NCI-H1417 (cell line): ENCODE data around the gene RSU1.
A peak's percentile ranks its signal among the peaks of the same experiment; 100 is the strongest.

Experiments used
- DNase-seq, 3 experiments: peaks; one replicate each; lab custom pipeline; 2025; lab: John Stamatoyannopoulos, UW

RSU1 gene

GRCh38 chr10:16817125-16818019 lies at the start of gene RSU1:
TSS of gene RSU1 (minus strand) at chr10:16817424. CDS start at chr10:16817081, 343 bp downstream.
- DNase-seq = peak; percentile 95 to 99 (median 97)

DNA sequence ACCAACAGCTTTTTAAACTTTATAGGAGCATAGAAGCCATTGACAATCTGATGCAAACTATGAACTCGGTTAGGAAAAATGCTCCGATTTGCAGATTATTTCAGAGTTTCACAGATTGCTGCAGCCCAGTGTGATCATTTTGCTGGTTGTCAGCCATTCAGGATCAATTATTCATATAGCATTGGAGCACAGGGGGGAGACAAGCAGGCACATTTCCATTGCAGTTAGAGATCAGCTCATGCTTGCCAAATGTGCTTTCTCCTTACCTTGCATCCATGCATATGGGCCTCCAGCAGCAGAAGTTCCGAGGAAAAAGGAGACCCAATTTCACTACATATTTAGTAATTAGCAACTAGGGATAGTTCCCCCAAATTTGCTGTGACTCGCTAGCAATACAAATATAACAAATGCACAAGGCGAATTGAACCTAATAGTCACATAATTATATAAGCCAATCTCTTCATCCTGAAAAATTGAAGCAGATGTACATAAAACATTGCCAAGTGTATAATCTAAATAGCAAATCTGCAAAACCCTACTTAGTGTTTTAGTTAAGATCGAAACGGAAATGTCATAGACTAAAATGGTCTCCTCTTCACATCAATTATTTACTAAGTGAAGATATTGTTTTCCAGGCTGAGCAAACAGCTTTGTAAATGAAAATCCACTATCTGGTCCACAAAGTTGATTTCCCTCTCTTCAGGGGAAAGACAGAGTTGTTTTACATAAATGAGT lies 49.5 kb upstream of the RSU1 start:
- no peak for DNase-seq

DNA sequence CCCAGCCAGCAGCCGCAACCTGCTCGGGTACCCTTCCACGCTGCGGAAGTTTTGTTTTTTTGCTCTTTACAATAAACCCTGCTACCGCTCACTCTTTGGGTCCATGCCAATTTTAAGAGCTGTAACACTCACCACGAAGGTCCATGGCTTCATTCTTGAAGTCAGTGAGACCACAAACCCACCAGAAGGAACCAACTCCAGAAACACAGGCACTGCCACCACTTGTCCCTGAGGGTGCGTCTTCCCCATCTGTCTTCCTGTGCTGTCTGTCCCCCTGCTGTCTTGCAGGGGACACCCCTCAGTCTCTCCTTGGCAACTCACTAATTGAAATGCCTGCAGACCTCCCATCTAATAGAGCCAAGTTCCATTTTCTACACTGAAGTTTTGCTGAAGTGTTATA lies 48.5 kb upstream of the RSU1 start:
- DNase-seq = no peak

DNA sequence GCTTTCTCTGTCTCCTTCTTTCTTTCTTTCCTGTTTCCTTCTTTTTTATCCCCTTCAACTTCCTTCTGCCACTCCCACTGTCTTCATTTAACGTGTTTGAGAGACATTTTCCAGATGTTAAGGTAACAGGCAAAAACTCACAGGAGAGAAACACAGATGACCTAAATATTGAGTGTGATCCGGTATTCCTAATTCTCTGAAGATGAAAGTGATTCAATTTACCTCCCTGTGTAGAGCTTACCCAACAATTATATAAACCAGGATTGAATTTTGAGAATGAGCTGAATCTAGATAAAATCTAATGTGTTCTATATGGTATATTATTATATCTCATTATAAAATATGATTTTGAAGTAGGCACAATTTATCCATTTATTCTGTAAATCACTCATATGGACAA lies 46.5 kb upstream of the RSU1 start:
- DNase-seq = no peak

GRCh38 chr10:16857419-16857818 lies 40.2 kb upstream of the RSU1 start:
- DNase-seq = no peak

- DNase-seq = peak in 1 of 3 experiments; percentile 16
Observed at GRCh38 chr10:16856567-16856966, 39.3 kb upstream of the RSU1 start.

DNA sequence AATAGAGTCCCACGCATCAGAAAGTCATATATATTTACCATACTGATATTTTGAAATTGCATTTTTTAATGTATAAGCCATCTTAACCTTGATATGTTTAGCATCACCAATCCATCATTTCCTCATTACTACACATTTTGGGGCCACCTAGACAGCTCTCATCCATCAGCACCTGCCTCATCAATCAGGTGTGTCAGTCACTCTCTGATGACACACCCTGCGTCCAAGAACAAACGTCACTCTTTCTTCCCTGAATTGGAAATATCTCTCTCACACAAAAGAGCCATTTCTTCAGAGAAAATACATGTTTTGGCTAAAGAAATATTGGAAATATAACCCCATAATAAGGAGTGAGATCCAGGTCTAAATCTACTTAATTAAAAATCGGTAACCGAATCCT lies 38.9 kb upstream of the RSU1 start:
- no peak for DNase-seq

DNA sequence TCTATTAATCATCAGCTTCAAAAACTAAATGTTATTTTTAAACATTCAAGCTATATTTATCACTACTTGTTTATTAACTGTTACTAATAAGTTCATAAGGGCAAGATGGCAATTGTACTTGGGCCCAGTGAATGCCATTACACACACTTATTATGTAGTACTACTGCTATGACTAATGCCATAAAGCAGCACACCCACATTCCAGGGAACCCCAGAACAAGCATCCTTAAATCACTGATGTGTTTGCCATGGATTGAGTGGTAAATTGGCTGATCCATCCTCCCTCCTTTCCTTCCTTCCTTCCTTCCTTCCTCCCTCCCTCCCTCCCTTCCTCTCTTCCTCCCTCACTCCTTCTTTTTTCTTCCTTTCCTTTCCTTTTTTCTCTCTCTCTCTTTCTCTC lies 37.4 kb upstream of the RSU1 start:
- no peak for DNase-seq

GRCh38 chr10:16853809-16854208 lies 36.6 kb upstream of the RSU1 start:
- no peak for DNase-seq

DNA sequence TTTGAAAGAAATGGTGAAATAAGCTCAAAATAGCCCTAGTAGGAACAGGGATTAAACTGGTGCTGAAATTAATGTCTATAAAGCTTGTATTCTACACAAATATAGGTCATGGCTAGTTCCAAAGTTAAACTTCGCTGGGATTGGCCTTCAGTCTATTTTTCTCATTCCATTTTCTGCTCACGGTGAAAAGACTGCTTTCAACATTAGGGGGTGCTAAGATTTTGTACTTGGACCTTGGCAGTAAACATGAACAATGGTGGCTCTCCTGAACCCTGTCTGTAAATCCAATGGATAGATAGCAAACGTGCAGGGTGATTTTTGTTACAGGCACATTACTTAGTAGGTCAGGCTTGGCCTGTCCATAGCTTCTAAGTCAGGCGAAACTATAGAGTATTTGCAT lies 36.0 kb upstream of the RSU1 start:
- peak in 1 of 3 experiments; percentile 45 for DNase-seq

DNA sequence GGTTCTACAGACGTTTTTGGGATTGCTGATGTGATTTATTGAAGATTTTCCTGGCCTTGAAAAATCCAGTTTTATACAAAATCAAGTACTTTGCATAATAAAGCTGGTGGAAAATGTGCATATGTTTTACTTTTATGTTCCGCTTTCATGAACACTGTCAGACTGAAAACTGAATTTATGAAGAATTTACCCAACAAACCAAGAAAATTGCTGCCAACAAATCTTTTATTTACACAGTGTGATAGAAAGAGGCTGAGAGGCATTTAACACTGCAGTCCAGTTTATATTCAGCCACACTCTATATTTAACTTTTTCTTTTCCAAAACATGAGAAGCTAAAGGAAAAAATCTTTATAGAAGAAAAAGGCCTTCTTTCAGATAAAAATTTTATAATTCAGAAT lies 35.4 kb upstream of the RSU1 start:
- no peak for DNase-seq

GRCh38 chr10:16848562-16849154 lies 31.4 kb upstream of the RSU1 start:
- no peak for DNase-seq

DNA sequence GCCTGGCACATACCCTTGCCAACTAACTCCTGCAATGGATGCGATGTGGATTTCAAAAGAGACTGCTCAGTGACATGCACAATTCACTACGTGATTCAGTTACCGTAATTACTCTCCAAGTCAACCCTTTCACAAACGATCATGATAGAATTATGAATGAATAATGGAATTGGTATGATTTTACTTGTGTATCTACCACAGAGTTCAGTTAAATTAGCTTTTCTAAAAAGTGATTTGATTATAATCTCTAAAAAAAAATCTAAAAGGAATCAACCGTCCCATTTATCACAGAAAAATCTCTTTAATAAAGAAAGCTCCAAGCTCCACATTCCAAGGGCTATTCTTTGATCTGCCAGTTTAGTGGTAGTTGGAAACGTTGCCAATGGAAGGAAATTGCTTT lies 30.4 kb upstream of the RSU1 start:
- no peak for DNase-seq

GRCh38 chr10:16845248-16845647 lies 28.0 kb upstream of the RSU1 start:
- DNase-seq = no peak

DNA sequence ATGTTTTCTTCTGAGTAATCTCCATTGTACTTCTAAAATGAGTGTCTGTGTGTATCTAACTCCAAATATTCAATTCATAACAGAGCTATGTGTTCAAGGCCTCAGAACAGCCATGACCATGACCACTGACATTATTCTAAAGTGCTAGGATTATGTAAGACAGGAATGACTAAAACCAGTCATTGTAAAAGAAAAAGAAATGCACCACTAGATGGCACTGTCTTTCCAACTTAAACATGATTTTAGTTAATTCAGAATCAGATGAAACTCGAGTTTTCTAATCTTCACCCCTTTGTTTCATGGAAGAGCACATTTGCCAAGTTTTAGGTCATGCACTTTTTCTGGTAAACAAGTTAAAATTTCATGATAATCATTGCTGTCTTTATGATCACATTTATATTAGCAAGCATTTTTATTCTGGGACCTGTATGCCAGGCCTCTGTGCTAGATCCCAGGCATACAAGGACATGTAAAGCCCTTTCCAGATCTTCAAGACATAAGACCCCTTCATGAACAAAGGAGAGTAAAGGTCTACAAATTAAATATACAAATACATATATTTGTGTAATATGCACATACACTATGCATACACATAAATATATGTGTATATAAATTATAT lies 26.1 kb upstream of the RSU1 start:
- DNase-seq = peak; percentile 17 to 76 (median 65)

- no peak for DNase-seq
Observed at GRCh38 chr10:16835228-16835627, 18.0 kb upstream of the RSU1 start.

GRCh38 chr10:16832351-16833080 lies 15.3 kb upstream of the RSU1 start:
- no peak for DNase-seq

DNA sequence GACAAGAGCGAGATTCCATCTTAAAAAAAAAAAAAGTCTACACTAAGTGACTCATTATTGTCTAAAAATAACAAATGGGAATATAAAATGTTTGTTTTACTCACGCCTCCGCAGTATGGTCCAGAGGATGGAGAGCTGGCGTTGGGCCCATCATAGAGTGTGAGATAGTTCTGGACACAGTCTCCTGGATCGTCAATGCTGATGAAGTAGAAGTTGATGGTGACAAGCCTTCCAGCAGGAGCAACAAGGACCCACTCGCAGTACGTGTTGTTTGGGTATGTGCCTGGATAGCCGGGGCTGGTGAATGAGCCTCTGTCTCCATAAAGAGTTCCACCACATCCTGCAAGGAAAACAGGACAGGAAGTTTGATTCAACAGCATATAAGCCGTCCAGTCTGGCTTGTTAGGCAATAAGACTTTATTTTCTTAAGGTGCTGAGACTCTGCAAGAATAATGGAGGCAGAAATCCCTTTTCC lies 11.5 kb upstream of the RSU1 start:
- DNase-seq = no peak

DNA sequence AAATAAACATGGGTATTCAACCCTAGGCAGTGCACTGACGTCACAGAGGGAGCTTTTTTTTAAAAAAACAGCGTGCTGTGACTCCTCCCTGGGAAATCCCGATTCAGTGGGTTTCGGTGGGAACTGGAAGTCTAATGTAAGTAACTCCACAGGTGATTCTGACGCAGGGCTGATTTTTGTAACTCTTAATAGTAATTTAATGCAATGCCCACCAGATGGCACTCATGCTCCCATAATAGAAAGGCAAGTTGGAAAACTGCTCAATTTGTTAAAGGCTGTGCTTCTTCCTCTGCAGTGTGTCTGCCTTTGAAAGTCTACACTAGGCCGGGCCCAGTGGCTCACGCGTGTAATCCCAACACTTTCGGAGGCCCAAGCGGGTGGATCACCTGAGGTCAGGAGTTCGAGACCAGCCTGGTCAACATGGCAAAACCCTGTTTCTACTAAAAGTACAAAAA lies 10.9 kb upstream of the RSU1 start:
- DNase-seq = peak; percentile 49 to 86 (median 63)

GRCh38 chr10:16827474-16827873 lies 10.2 kb upstream of the RSU1 start:
- peak in 2 of 3 experiments; percentile 22 to 52 for DNase-seq

GRCh38 chr10:16822726-16823360 lies 5.6 kb upstream of the RSU1 start:
- DNase-seq = no peak
